Right ventricle myocardium inferior (tissue), 1 donor: ENCODE measurements around the gene HMGA1. TPM values are rescaled to one million over a fixed set of nuclear protein-coding genes. Genes with fewer than 3 reads are reported as not detected.

Experiments
- ATAC-seq: fragments of 200-7000 bp; cut with Tn5 transposase; one replicate; pipeline ENCODE4 v1.9.1; 2020; ENCODE audit warnings: mild to moderate bottlenecking, moderate library complexity
- DNase-seq: peaks from one replicate; pipeline ENCODE4 v3.0.0; 2021; ENCODE audit errors: missing footprints
- intact Hi-C: fragments of 100-400 bp; cut with DNase I; formaldehyde crosslinking; loops from one replicate; pipeline ENCODE4 v1.11.0; 2022
- microRNA-seq: library from miRNA; unstranded; fragments of <30 nt; microRNA quantifications from one replicate; pipeline ENCODE4 v1.2.0, GENCODE V29; 2020
- total RNA-seq: library from RNA; stranded (reverse); fragmentation: NEBNext Ultra II Directional; extraction: Animal tissue kit (Norgen Biotek cat#: 25700); gene quantifications from one replicate; pipeline ENCODE4 v1.2.1, GENCODE V29; 2021
- donor health status: DM: no; HTN: yes; CAD: no; lungs with severe emphysema.

HMGA1 gene
- total RNA-seq, 1 donor from 2014 or later: 44.4 TPM

GRCh38 chr6:34276191-34276590 lies 39.5 kb downstream of the HMGA1 start:
- intact Hi-C loops: loop anchor here (10.0 kb wide), 1 partner anchor 119 kb away; the partner anchor contains the start of gene NUDT3
- DNase-seq (no peak), ATAC-seq (no peak)

- no peak for DNase-seq
- peak; percentile 83 for ATAC-seq
- intact Hi-C loops: loop anchor here (10.0 kb wide), 1 partner anchor 118 kb away; the partner anchor contains the start of gene NUDT3
Observed at GRCh38 chr6:34276881-34277762, 40.4 kb downstream of the HMGA1 start.

GRCh38 chr6:34277763-34278112 lies 41.1 kb downstream of the HMGA1 start:
- ATAC-seq: no peak
- DNase-seq: no peak
- intact Hi-C loops: loop anchor here (10.0 kb wide), 1 partner anchor 117 kb away; the partner anchor contains the start of gene NUDT3

- ATAC-seq (no peak), DNase-seq (no peak)
- intact Hi-C loops: loop anchor here (10.0 kb wide), 1 partner anchor 116 kb away; the partner anchor contains the start of gene NUDT3
Observed at GRCh38 chr6:34278833-34279232, 42.2 kb downstream of the HMGA1 start.

GRCh38 chr6:34280216-34280615 lies 43.5 kb downstream of the HMGA1 start:
- ATAC-seq: no peak
- intact Hi-C loops: no loop called here

GRCh38 chr6:34281702-34282334 lies 45.1 kb downstream of the HMGA1 start:
- intact Hi-C loops: no loop called here
- no peak for DNase-seq
- ATAC-seq: no peak

More at GRCh38 chr6:34280216-34280615, 43.5 kb downstream of the HMGA1 start:
- DNase-seq: no peak

- DNase-seq (peak; percentile 88), ATAC-seq (peak; percentile 88)
- intact Hi-C loops: no loop called here
Observed at GRCh38 chr6:34284563-34285447, 48.1 kb downstream of the HMGA1 start.

- intact Hi-C loops: no loop called here
- DNase-seq: no peak
- no peak for ATAC-seq
Observed at GRCh38 chr6:34285448-34286164, 48.9 kb downstream of the HMGA1 start.

GRCh38 chr6:34288581-34288980 lies 51.9 kb downstream of the HMGA1 start:
- intact Hi-C loops: no loop called here
- ATAC-seq (no peak), DNase-seq (no peak)

- DNase-seq: no peak
- intact Hi-C loops: no loop called here
- ATAC-seq: no peak
Observed at GRCh38 chr6:34289137-34289536, 52.5 kb downstream of the HMGA1 start.

GRCh38 chr6:34292954-34293353 lies 56.3 kb downstream of the HMGA1 start:
- peak; percentile 33 for ATAC-seq
- intact Hi-C loops: no loop called here

GRCh38 chr6:34295721-34296120 lies 59.0 kb downstream of the HMGA1 start:
- DNase-seq (no peak), ATAC-seq (no peak)
- intact Hi-C loops: loop anchor here (5.0 kb wide), 1 partner anchor 37 kb away; no protein-coding TSS in a partner anchor

More at GRCh38 chr6:34292954-34293353, 56.3 kb downstream of the HMGA1 start:
- DNase-seq: no peak

Small RNA genes lying within 50 kb of the gene (microRNA-seq; reads per million reads assigned to microRNA genes)
- not detected for gene MIR6835

Other genes starting within 250 kb of the HMGA1 start
- not detected for gene GRM4, start 90.8 kb upstream of the HMGA1 start, total RNA-seq
- 20.7 TPM for gene SMIM29, start 12.1 kb downstream of the HMGA1 start, total RNA-seq
- gene NUDT3, start 155.8 kb downstream of the HMGA1 start, total RNA-seq: 47.6 TPM
- gene RPS10, start 189.2 kb downstream of the HMGA1 start, total RNA-seq: 718 TPM
- gene PACSIN1, start 229.2 kb downstream of the HMGA1 start, total RNA-seq: 10.8 TPM